CD4-positive, alpha-beta T cell (primary cell): ENCODE measurements around the gene NTM. TPM values are rescaled to one million over a fixed set of nuclear protein-coding genes. Genes with fewer than 3 reads are reported as not detected.

ENCODE experiments used
- ATAC-seq: fragments of 200-7000 bp; cut with Tn5 transposase; one replicate; pipeline ENCODE4 v1.10.0; 2022; ENCODE audit warnings: mild to moderate bottlenecking; ENCODE audit not compliant: poor library complexity
- CTCF ChIA-PET: fragments of 350-600 bp; sonication (Branson Sonifier 250); formaldehyde crosslinking; loops from one replicate; lab custom pipeline; 2021; ENCODE audit warnings: antibody characterized with exemption, inconsistent platforms; lab: Charles Lee
- POLR2A ChIA-PET: fragments of 350-600 bp; sonication (Branson Sonifier 250); formaldehyde crosslinking; loops from one replicate; lab custom pipeline; 2021; ENCODE audit warnings: antibody characterized with exemption, inconsistent platforms; lab: Charles Lee
- DNase-seq, 14 experiments: peaks; one replicate each; pipeline ENCODE4 v3.0.0-alpha.2; 2013 to 2020; ENCODE audit warnings: mixed read lengths in 2 of 14
- H3K27ac ChIP-seq, 2 donors: one replicate each; pipeline versions ENCODE4 v1.5.1 to v1.7.0; 2013; ENCODE audit warnings: low read length in 2 of 2, low read depth in 1 of 2, mild to moderate bottlenecking in 1 of 2
- H3K27me3 ChIP-seq, 2 experiments: 1 replicate in 1 of 2; 2 replicates in 1 of 2; pipeline versions ENCODE4 v1.6.1 to v1.7.0; 2013; ENCODE audit warnings: low read length in 2 of 2, control low read depth in 1 of 2, mild to moderate bottlenecking in 1 of 2, moderate library complexity in 1 of 2; ENCODE audit not compliant: insufficient read depth in 2 of 2, control insufficient read depth in 1 of 2
- H3K36me3 ChIP-seq: one replicate; pipeline ENCODE4 v1.6.1; 2013; ENCODE audit warnings: low read length, control low read depth; ENCODE audit not compliant: insufficient read depth
- H3K4me1 ChIP-seq: one replicate; pipeline ENCODE4 v1.6.1; 2013; ENCODE audit warnings: low read length, control low read depth; ENCODE audit not compliant: insufficient read depth
- H3K4me3 ChIP-seq: one replicate; pipeline ENCODE4 v1.5.1; 2013; ENCODE audit warnings: mild to moderate bottlenecking, low read length, moderate library complexity
- H3K9me3 ChIP-seq, 2 experiments: 1 replicate in 1 of 2; 2 replicates in 1 of 2; pipeline versions ENCODE4 v1.6.1 to v1.7.0; 2013; ENCODE audit warnings: low read length in 2 of 2, mild to moderate bottlenecking in 2 of 2, control low read depth in 1 of 2, moderate library complexity in 1 of 2; ENCODE audit not compliant: control insufficient read depth in 1 of 2, insufficient read depth in 1 of 2
- H3K27ac Mint-ChIP-seq: one replicate; pipeline ENCODE4 v1.8.0; 2020; ENCODE audit warnings: mixed read lengths
- H3K27me3 Mint-ChIP-seq: one replicate; pipeline ENCODE4 v1.8.0; 2021; ENCODE audit warnings: mixed read lengths
- H3K36me3 Mint-ChIP-seq: one replicate; pipeline ENCODE4 v1.8.0; 2021; ENCODE audit warnings: low read depth, mixed read lengths
- H3K4me1 Mint-ChIP-seq: one replicate; pipeline ENCODE4 v1.8.0; 2021; ENCODE audit warnings: low read depth, mixed read lengths
- H3K4me3 Mint-ChIP-seq: one replicate; pipeline ENCODE4 v1.8.0; 2020; ENCODE audit warnings: mild to moderate bottlenecking, mixed read lengths
- H3K9me3 Mint-ChIP-seq: one replicate; pipeline ENCODE4 v1.8.0; 2020; ENCODE audit warnings: mixed read lengths
- CTCF ChIP-seq: fragments of 200-600 bp; IDR thresholded peaks from one replicate; pipeline ENCODE4 v1.8.0; 2022; ENCODE audit warnings: antibody characterized with exemption, mild to moderate bottlenecking
- intact Hi-C, 2 experiments: fragments of 100-400 bp; cut with DNase I in 1 of 2; cut with micrococcal nuclease in 1 of 2; formaldehyde crosslinking; loops; one replicate each; pipeline versions ENCODE4 v1.15.1 to v1.9.0; 2023 to 2025; cut with DNase I, micrococcal nuclease
- total RNA-seq, 174 experiments: library from RNA in 2 of 174; stranded (reverse) in 2 of 174; gene quantifications; one replicate each; pipeline ENCODE4 v1.2.3 and lab custom pipeline; 2021 to 2026

The NTM gene
- total RNA-seq, 2 experiments from 2014 or later = not detected

DNA sequence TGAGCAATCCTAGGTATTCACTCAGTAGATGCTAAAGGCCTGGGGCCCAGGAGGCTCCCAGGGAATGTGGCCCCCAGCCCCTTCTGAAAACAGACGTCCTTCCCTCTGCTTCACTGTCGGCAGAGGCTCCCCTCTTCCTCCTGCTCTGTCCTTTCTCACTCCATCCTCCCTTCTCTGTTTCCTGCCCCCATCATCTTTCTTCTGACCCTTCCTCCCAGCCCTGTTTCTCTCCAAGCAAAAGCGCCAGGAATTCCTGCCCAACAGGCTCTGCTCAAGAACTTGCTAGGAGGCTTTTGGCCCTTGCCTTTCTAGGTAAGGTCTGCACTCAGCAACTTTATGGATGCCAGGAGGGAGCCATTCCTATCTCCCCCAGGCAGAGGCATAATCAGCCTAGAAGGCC, 300.5 kb downstream of the NTM start:
- ChIA-PET CTCF (no interaction called here), POLR2A (no interaction called here)
- Mint-ChIP-seq H3K27me3 (no peaks in the 10 kb centered on the region), H3K36me3 (no peaks in the 10 kb centered on the region), H3K4me3 (no peak overlapping the region), H3K27ac (no peak overlapping the region), H3K4me1 (peaks cover 4% of the 10 kb centered on the region), H3K9me3 (no peaks in the 10 kb centered on the region)
- no peak overlapping the region for H3K27ac ChIP-seq
- ATAC-seq = no peak
- TF ChIP-seq CTCF = no peak
- H3K36me3 ChIP-seq = no peaks in the 10 kb centered on the region
- no peaks in the 10 kb centered on the region for H3K4me1 ChIP-seq
- H3K27me3 ChIP-seq = no peaks in the 10 kb centered on the region
- no peak overlapping the region for H3K4me3 ChIP-seq
- peaks cover 0 to 16% of the 10 kb centered on the region in 2 experiments for H3K9me3 ChIP-seq
- intact Hi-C loops = loop anchor here in 1 of 2 experiments (10.0 kb wide), 1 partner anchor 746 kb away; no protein-coding TSS in a partner anchor
- DNase-seq = no peak

DNA sequence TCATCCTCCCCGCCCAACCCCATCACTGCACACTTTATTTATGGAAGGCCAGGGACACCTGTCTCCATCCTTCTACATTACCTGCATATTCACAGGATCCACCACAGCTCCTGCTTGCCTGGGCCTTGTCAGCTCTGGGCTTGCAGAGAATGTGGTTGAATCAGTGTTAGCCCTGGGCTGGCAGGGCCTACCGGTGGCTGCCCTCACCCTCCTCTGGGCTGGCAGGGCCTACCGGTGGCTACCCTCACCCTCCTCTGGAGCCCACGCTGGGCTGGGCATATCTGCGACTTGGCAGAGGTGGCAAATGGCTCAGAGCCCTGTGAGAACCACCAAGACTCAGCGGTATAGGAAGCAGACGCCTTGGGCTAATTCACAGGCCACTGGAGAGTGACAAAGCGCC, 300.9 kb downstream of the NTM start:
- no peaks in the 10 kb centered on the region for H3K36me3 Mint-ChIP-seq
- intact Hi-C loops = loop anchor here in 1 of 2 experiments (10.0 kb wide), 1 partner anchor 747 kb away; no protein-coding TSS in a partner anchor
- no peak for ATAC-seq
- POLR2A ChIA-PET = no interaction called here
- H3K4me3 ChIP-seq = no peak overlapping the region
- no peaks in the 10 kb centered on the region for H3K9me3 Mint-ChIP-seq
- TF ChIP-seq CTCF = no peak
- peaks cover 4% of the 10 kb centered on the region for H3K4me1 Mint-ChIP-seq
- H3K4me3 Mint-ChIP-seq = no peak overlapping the region
- H3K27ac ChIP-seq = no peak overlapping the region
- no peak overlapping the region for H3K27ac Mint-ChIP-seq
- no peaks in the 10 kb centered on the region for H3K4me1 ChIP-seq
- no peaks in the 10 kb centered on the region for H3K27me3 Mint-ChIP-seq
- CTCF ChIA-PET = no interaction called here
- no peaks in the 10 kb centered on the region for H3K36me3 ChIP-seq
- DNase-seq = no peak
- H3K27me3 ChIP-seq = no peaks in the 10 kb centered on the region
- H3K9me3 ChIP-seq = peaks cover 0 to 16% of the 10 kb centered on the region in 2 experiments

GRCh38 chr11:131671734-131672133, 301.3 kb downstream of the NTM start:
- H3K27me3 ChIP-seq = no peaks in the 10 kb centered on the region
- no peak overlapping the region for H3K27ac ChIP-seq
- no peak for ATAC-seq
- H3K27ac Mint-ChIP-seq = no peak overlapping the region
- intact Hi-C loops = loop anchor here in 1 of 2 experiments (10.0 kb wide), 1 partner anchor 747 kb away; no protein-coding TSS in a partner anchor
- CTCF ChIA-PET = no interaction called here
- peaks cover 0 to 16% of the 10 kb centered on the region in 2 experiments for H3K9me3 ChIP-seq
- H3K36me3 ChIP-seq = no peaks in the 10 kb centered on the region
- no peak overlapping the region for H3K4me3 Mint-ChIP-seq
- POLR2A ChIA-PET = no interaction called here
- no peaks in the 10 kb centered on the region for H3K9me3 Mint-ChIP-seq
- peaks cover 4% of the 10 kb centered on the region for H3K4me1 Mint-ChIP-seq
- no peak overlapping the region for H3K4me3 ChIP-seq
- H3K4me1 ChIP-seq = no peaks in the 10 kb centered on the region
- H3K36me3 Mint-ChIP-seq = no peaks in the 10 kb centered on the region
- TF ChIP-seq CTCF = no peak
- H3K27me3 Mint-ChIP-seq = no peaks in the 10 kb centered on the region
- no peak for DNase-seq
